H9 (cell line): ENCODE measurements around the gene STX3. TPM values are rescaled to one million over a fixed set of nuclear protein-coding genes. Genes with fewer than 3 reads are reported as not detected.

Experiments
- DNase-seq: peaks from one replicate; pipeline ENCODE4 v3.0.0-alpha.2; 2017
- H2AFZ ChIP-seq: one replicate; pipeline ENCODE4 v1.6.1; 2013; ENCODE audit warnings: mild to moderate bottlenecking, low read length, control low read depth, moderate library complexity
- H2AK5ac ChIP-seq: 2 replicates; pipeline ENCODE4 v1.6.1; 2013; ENCODE audit warnings: low read length, control low read depth, mixed read lengths; ENCODE audit not compliant: insufficient read length
- H2BK120ac ChIP-seq: one replicate; pipeline ENCODE4 v1.6.1; 2013; ENCODE audit warnings: low read depth, mild to moderate bottlenecking, low read length, control low read depth, inconsistent platforms; ENCODE audit not compliant: poor library complexity, severe bottlenecking
- H2BK12ac ChIP-seq: 2 replicates; pipeline ENCODE4 v1.6.1; 2013; ENCODE audit warnings: low read length, control low read depth, mixed read lengths, low read depth; ENCODE audit not compliant: insufficient read length
- H2BK15ac ChIP-seq: 2 replicates; pipeline ENCODE4 v1.6.1; 2013; ENCODE audit warnings: low read depth, low read length, control low read depth
- H2BK20ac ChIP-seq: one replicate; pipeline ENCODE4 v1.6.1; 2013; ENCODE audit warnings: low read depth, mild to moderate bottlenecking, low read length, control low read depth, inconsistent platforms; ENCODE audit not compliant: poor library complexity, severe bottlenecking
- H2BK5ac ChIP-seq: 2 replicates; pipeline ENCODE4 v1.6.1; 2013; ENCODE audit warnings: low read length, control low read depth, mixed read lengths; ENCODE audit not compliant: insufficient read length
- H3K14ac ChIP-seq: 2 replicates; pipeline ENCODE4 v1.6.1; 2013; ENCODE audit warnings: low read length, control low read depth; ENCODE audit not compliant: insufficient read depth
- H3K18ac ChIP-seq: 2 replicates; pipeline ENCODE4 v1.6.1; 2013; ENCODE audit warnings: low read depth, mild to moderate bottlenecking, mixed read lengths, low read length, control low read depth; ENCODE audit not compliant: insufficient read length
- H3K23ac ChIP-seq: 2 replicates; pipeline ENCODE4 v1.6.1; 2013; ENCODE audit warnings: low read length, control low read depth, mixed read lengths, low read depth; ENCODE audit not compliant: insufficient read length
- H3K23me2 ChIP-seq: 2 replicates; pipeline ENCODE4 v1.6.1; 2013; ENCODE audit warnings: low read depth, mild to moderate bottlenecking, mixed read lengths, low read length, control low read depth; ENCODE audit not compliant: insufficient read length, poor library complexity, severe bottlenecking
- H3K27ac ChIP-seq: 2 replicates; pipeline ENCODE4 v1.5.1; 2013; ENCODE audit warnings: low read length, control low read depth, mixed read lengths, low read depth; ENCODE audit not compliant: insufficient read length
- H3K27me3 ChIP-seq: 2 replicates; pipeline ENCODE4 v1.6.1; 2013; ENCODE audit warnings: low read length, control low read depth, inconsistent platforms; ENCODE audit not compliant: insufficient read depth
- H3K4ac ChIP-seq: 2 replicates; pipeline ENCODE4 v1.6.1; 2013; ENCODE audit warnings: low read depth, mild to moderate bottlenecking, control low read depth, inconsistent platforms, low read length, moderate library complexity
- H3K4me1 ChIP-seq: 2 replicates; pipeline ENCODE4 v1.6.1; 2013; ENCODE audit warnings: low read length, control low read depth, inconsistent platforms; ENCODE audit not compliant: insufficient read depth
- H3K4me2 ChIP-seq: 2 replicates; pipeline ENCODE4 v1.6.1; 2013; ENCODE audit warnings: low read length, control low read depth, mixed read lengths; ENCODE audit not compliant: insufficient read length, insufficient read depth
- H3K56ac ChIP-seq: 2 replicates; pipeline ENCODE4 v1.6.1; 2013; ENCODE audit warnings: low read depth, mild to moderate bottlenecking, mixed read lengths, low read length, control low read depth; ENCODE audit not compliant: insufficient read length
- H3K79me1 ChIP-seq: 2 replicates; pipeline ENCODE4 v1.6.1; 2013; ENCODE audit warnings: low read depth, mild to moderate bottlenecking, moderate library complexity, low read length, control low read depth, inconsistent platforms; ENCODE audit not compliant: insufficient read depth, poor library complexity, severe bottlenecking
- H3K79me2 ChIP-seq: 2 replicates; pipeline ENCODE4 v1.6.1; 2013; ENCODE audit warnings: low read length, control low read depth, inconsistent platforms; ENCODE audit not compliant: insufficient read depth
- H3K9ac ChIP-seq: 2 replicates; pipeline ENCODE4 v1.6.1; 2013; ENCODE audit warnings: low read length, control low read depth, mixed read lengths; ENCODE audit not compliant: insufficient read length; ENCODE audit errors: extremely low read depth
- H3K9me3 ChIP-seq: one replicate; pipeline ENCODE4 v1.6.1; 2013; ENCODE audit warnings: low read depth, low read length, inconsistent platforms; ENCODE audit not compliant: control insufficient read depth
- H3T11ph ChIP-seq: one replicate; pipeline ENCODE4 v1.6.1; 2013; ENCODE audit warnings: mild to moderate bottlenecking, low read length, control low read depth, inconsistent platforms
- H4K20me1 ChIP-seq: one replicate; pipeline ENCODE4 v1.6.1; 2013; ENCODE audit not compliant: control insufficient read depth, insufficient read length, insufficient read depth
- H4K5ac ChIP-seq: 2 replicates; pipeline ENCODE4 v1.6.1; 2013; ENCODE audit warnings: low read depth, mild to moderate bottlenecking, mixed read lengths, low read length, control low read depth; ENCODE audit not compliant: insufficient read length
- H4K8ac ChIP-seq: replicated peaks from 2 replicates; pipeline ENCODE4 v1.6.1; 2013; ENCODE audit warnings: low read length, control low read depth, mixed read lengths, low read depth; ENCODE audit not compliant: insufficient read length
- H4K91ac ChIP-seq: 2 replicates; pipeline ENCODE4 v1.6.1; 2013; ENCODE audit warnings: low read depth, mild to moderate bottlenecking, moderate library complexity, mixed read lengths, low read length, control low read depth; ENCODE audit not compliant: insufficient read length
- H3K27ac Mint-ChIP-seq, 3 experiments: 2 replicates in 2 of 3; 3 replicates in 1 of 3; pipeline ENCODE4 v1.8.0; 2020 to 2021; ENCODE audit warnings: mixed read lengths in 3 of 3, mild to moderate bottlenecking in 1 of 3, moderate library complexity in 1 of 3
- H3K27me3 Mint-ChIP-seq: 2 replicates; pipeline ENCODE4 v1.8.0; 2021; ENCODE audit warnings: low read depth, mild to moderate bottlenecking, moderate library complexity, mixed read lengths
- H3K36me3 Mint-ChIP-seq, 3 experiments: 2 replicates in 2 of 3; 3 replicates in 1 of 3; pipeline ENCODE4 v1.8.0; 2020 to 2021; ENCODE audit warnings: low read depth in 3 of 3, mixed read lengths in 3 of 3; ENCODE audit not compliant: insufficient read depth in 1 of 3
- H3K4me1 Mint-ChIP-seq, 2 experiments: 2 replicates each; pipeline ENCODE4 v1.8.0; 2020; ENCODE audit warnings: mixed read lengths in 2 of 2
- H3K4me3 Mint-ChIP-seq, 2 experiments: 2 replicates in 1 of 2; 3 replicates in 1 of 2; pipeline ENCODE4 v1.8.0; 2020 to 2021; ENCODE audit warnings: mild to moderate bottlenecking in 2 of 2, mixed read lengths in 2 of 2, moderate library complexity in 1 of 2
- H3K9me3 Mint-ChIP-seq, 2 experiments: 2 replicates in 1 of 2; 3 replicates in 1 of 2; pipeline ENCODE4 v1.8.0; 2020; ENCODE audit warnings: mild to moderate bottlenecking in 2 of 2, mixed read lengths in 2 of 2, moderate library complexity in 1 of 2
- WGBS: extraction: QIAGEN DNeasy Blood & Tissue Kit; methylation state at CpG from one replicate; pipeline ENCODE4 v1.1.7; 2013; ENCODE audit warnings: missing lambda C conversion rate, low lambda C conversion rate, mixed read lengths; ENCODE audit not compliant: insufficient read length; ENCODE audit errors: extremely low coverage; 5-methylcytosine and 5-hydroxymethylcytosine counted together
- total RNA-seq: library from RNA; stranded (reverse); gene quantifications from 2 replicates; pipeline ENCODE4 v1.2.1, GENCODE V29; 2021
- TF ChIP-seq, protein P1 (sequence below): fragments of 200-600 bp; sonication (generic); conservative IDR thresholded peaks from 3 replicates; pipeline ENCODE4 v1.8.0; 2021; ENCODE audit warnings: antibody characterized with exemption, mild to moderate bottlenecking

The STX3 gene
- total RNA-seq, 1 experiment from 2014 or later: 41.0 TPM

DNA sequence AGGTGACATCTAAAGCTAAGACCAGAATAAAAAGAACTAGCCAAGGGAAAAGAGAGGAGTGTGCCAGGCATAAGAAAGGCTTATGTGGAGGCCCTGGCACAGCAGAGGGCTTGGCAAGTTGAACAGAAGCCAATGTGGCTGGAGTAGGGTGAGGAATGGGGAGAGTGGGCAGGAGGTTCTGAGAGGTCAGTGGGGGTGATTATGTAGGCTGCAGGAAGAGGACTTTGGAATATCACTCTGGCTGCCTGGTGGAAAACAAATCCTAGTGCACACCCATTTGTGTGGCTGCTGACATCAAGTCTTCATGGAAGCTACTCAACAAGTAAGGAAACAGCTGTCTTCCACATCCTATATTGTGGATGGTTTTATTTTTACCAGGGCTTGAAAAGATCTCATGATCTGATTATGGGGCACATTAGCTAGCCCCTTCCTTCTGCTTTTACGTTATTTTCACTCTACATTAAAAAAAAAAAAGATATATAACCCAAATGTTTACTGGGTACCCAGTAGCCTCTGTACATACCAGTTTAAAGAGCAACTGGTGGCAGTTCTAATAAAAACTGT lies 52.0 kb downstream of the STX3 start:
- peak overlapping the region in 1 of 2 experiments; percentile 30; a peak in 1 of 5 replicates for H3K4me3 Mint-ChIP-seq
- no peaks in the 10 kb centered on the region for H3K79me2 ChIP-seq
- no peak overlapping the region for H3K4ac ChIP-seq
- H2BK12ac ChIP-seq: no peak overlapping the region
- H3K4me1 Mint-ChIP-seq: peaks cover 13 to 15% of the 10 kb centered on the region in 2 experiments
- H3K9me3 Mint-ChIP-seq: no peaks in the 10 kb centered on the region
- no peak for DNase-seq
- H3K18ac ChIP-seq: no peak overlapping the region
- no peak overlapping the region for H2BK120ac ChIP-seq
- peaks cover 14 to 42% (median 27%) of the 10 kb centered on the region in 3 experiments; a peak in 6 of 7 replicates for H3K36me3 Mint-ChIP-seq
- H3K27ac Mint-ChIP-seq: peak overlapping the region in 1 of 3 experiments; percentile 52; a peak in 1 of 7 replicates
- H2BK15ac ChIP-seq: no peak overlapping the region
- no peak overlapping the region for H3K23ac ChIP-seq
- no peak overlapping the region for H2BK20ac ChIP-seq
- no peaks in the 10 kb centered on the region for H3K79me1 ChIP-seq
- H2AK5ac ChIP-seq: no peak overlapping the region
- no peak overlapping the region for H2AFZ ChIP-seq
- H4K5ac ChIP-seq: no peak overlapping the region
- no peak overlapping the region for H3K9ac ChIP-seq
- H3K27me3 Mint-ChIP-seq: no peaks in the 10 kb centered on the region; the same call in 1 of the 2 replicates
- no peak overlapping the region for H3K27ac ChIP-seq
- no peak overlapping the region for H4K8ac ChIP-seq
- H3K9me3 ChIP-seq: no peaks in the 10 kb centered on the region
- no peaks in the 10 kb centered on the region; the same call in 1 of the 2 replicates for H3K4me1 ChIP-seq
- H4K91ac ChIP-seq: no peak overlapping the region
- WGBS: no CpG with 5 or more reads among the region's 1 CpG
- H3K27me3 ChIP-seq: no peaks in the 10 kb centered on the region
- H3K4me2 ChIP-seq: no peak overlapping the region
- H3T11ph ChIP-seq: no peak overlapping the region
- TF ChIP-seq, protein P1, sequence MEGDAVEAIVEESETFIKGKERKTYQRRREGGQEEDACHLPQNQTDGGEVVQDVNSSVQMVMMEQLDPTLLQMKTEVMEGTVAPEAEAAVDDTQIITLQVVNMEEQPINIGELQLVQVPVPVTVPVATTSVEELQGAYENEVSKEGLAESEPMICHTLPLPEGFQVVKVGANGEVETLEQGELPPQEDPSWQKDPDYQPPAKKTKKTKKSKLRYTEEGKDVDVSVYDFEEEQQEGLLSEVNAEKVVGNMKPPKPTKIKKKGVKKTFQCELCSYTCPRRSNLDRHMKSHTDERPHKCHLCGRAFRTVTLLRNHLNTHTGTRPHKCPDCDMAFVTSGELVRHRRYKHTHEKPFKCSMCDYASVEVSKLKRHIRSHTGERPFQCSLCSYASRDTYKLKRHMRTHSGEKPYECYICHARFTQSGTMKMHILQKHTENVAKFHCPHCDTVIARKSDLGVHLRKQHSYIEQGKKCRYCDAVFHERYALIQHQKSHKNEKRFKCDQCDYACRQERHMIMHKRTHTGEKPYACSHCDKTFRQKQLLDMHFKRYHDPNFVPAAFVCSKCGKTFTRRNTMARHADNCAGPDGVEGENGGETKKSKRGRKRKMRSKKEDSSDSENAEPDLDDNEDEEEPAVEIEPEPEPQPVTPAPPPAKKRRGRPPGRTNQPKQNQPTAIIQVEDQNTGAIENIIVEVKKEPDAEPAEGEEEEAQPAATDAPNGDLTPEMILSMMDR: no peak
- H4K20me1 ChIP-seq: no peaks in the 10 kb centered on the region
- H3K56ac ChIP-seq: no peak overlapping the region
- no peak overlapping the region for H3K14ac ChIP-seq
- no peak overlapping the region for H2BK5ac ChIP-seq
- peaks cover 4% of the 10 kb centered on the region for H3K23me2 ChIP-seq
